ENCODE measurements around the gene GARRE1. TPM values are rescaled to one million over a fixed set of nuclear protein-coding genes. Genes with fewer than 3 reads are reported as not detected.
"Not testable (repeated sequence)": the region's sequence is repeated elsewhere in the genome, so short reads cannot be mapped to it uniquely, and the experiment has no call there.

Gene GARRE1
- total and polyA plus RNA-seq, 5 experiments from 2014 or later, result 5.4 to 53.7 (median 6.3) TPM

- H3K4me3 Mint-ChIP-seq, result peak overlapping the region; percentile 85 to 99 (median 97)
- peak overlapping the region; percentile 94 to 99 (median 98) for H3K27ac Mint-ChIP-seq
- not testable (repeated sequence) for H3K36me3 Mint-ChIP-seq, ATAC-seq, H3K27me3 Mint-ChIP-seq, H3K9me3 Mint-ChIP-seq, DNase-seq
- peaks cover 9 to 41% (median 33%) of the 10 kb centered on the region in 4 donors for H3K4me1 Mint-ChIP-seq
- POLR2A ChIA-PET, result interaction anchor here (0.6 to 4.9 kb wide), 4 partner anchors 15 to 1828 kb away, joined by 3 to 59 read pairs (median 4); no protein-coding TSS in a partner anchor
Observed at GRCh38 chr19:34253681-34254045, 691 bp upstream of the GARRE1 start.

DNA sequence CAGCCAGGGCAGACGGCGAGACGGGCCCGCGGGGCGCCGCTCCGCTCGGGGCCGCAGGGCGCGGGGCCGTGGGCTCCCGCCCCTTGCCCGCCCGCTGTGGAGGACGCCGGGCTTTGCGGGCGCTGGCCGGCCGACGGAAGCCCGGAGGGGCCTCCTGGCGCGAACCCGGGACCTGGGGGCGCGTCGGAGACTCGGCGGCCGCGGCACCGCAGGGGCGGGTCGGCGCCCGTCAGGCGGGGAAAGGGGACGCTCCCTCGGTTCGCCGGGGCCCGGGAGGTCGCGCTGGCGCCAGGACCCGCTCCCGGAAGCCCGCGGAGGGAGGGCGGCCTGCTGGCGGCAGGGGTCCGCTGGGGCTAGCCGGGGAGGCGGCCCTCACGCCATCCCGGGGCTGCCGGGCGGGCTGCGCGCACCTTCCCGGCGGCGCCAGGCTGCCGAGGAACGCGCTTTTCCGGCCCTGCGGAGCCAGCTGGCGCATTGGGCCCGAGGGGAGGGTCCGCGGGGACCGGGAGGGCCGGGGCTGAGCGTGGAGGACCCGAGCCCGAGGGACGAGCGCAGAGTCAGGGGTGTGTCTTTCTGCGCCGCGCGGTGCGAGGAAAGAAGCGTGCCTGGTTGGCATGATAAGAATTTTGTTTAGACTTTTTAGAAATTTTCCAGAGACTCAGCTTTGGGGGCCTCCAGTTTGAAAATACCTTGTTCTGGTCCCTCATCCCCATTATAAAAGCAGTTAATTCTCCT, 511 bp downstream of the GARRE1 start:
- ATAC-seq (peak; percentile 50 to 57), DNase-seq (peak in 8 of 10 donors; percentile 6 to 47 (median 34))
- POLR2A ChIA-PET, result interaction anchor here (1.0 to 4.9 kb wide), 6 partner anchors 14 to 82 kb away, joined by 3 to 59 read pairs (median 5); partner anchors contain the start of gene LSM14A
- peaks cover 15 to 52% (median 42%) of the 10 kb centered on the region in 4 donors for H3K4me1 Mint-ChIP-seq
- H3K27ac Mint-ChIP-seq, result peak overlapping the region; percentile 19 to 98 (median 88)
- H3K36me3 Mint-ChIP-seq, result peaks cover 0 to 12% (median 0%) of the 10 kb centered on the region in 3 donors
- no peaks in the 10 kb centered on the region for H3K9me3 Mint-ChIP-seq
- peak overlapping the region; percentile 64 to 96 (median 84) for H3K4me3 Mint-ChIP-seq
- no peaks in the 10 kb centered on the region for H3K27me3 Mint-ChIP-seq

DNA sequence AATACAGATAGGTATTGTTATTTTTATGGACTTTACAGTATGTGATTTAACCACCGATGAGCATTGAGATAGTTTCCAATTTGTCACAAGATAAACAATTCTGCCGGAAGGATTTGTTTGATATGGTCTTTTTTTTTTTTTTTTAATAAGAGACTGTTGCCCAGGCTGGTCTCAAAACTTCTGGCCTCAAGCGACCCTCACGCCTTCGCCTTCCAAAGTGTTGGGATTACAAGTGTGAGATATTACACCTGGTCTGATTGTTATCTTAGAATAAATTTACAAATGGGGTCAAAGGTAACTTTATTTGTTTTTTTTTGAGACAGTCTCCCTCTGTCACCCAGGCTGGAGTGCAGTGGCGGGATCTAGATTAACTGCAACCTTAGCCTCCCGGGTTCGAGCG, 1.2 kb downstream of the GARRE1 start:
- peaks cover 15 to 55% (median 46%) of the 10 kb centered on the region in 4 donors for H3K4me1 Mint-ChIP-seq
- H3K4me3 Mint-ChIP-seq, result peak overlapping the region; percentile 64 to 90 (median 82)
- no peaks in the 10 kb centered on the region for H3K27me3 Mint-ChIP-seq
- no peak for ATAC-seq
- peaks cover 0 to 12% (median 0%) of the 10 kb centered on the region in 3 donors for H3K36me3 Mint-ChIP-seq
- no peaks in the 10 kb centered on the region for H3K9me3 Mint-ChIP-seq
- H3K27ac Mint-ChIP-seq, result peak overlapping the region; percentile 19 to 97 (median 88)
- POLR2A ChIA-PET, result interaction anchor here (1.0 to 4.9 kb wide), 6 partner anchors 13 to 83 kb away, joined by 3 to 59 read pairs (median 5); partner anchors contain the start of gene LSM14A
- DNase-seq, result no peak

GRCh38 chr19:34256835-34257558, 2.6 kb downstream of the GARRE1 start:
- POLR2A ChIA-PET, result interaction anchor here (0.7 to 4.9 kb wide), 2 partner anchors 12 to 459 kb away, joined by 3 to 59 read pairs; no protein-coding TSS in a partner anchor
- Mint-ChIP-seq H3K4me1 (peaks cover 26 to 69% (median 59%) of the 10 kb centered on the region in 4 donors), H3K27me3 (no peaks in the 10 kb centered on the region), H3K4me3 (peak overlapping the region; percentile 34 to 83 (median 58)), H3K27ac (peak overlapping the region; percentile 37 to 97 (median 63)), H3K36me3 (peaks cover 0 to 15% (median 0%) of the 10 kb centered on the region in 3 donors), H3K9me3 (no peaks in the 10 kb centered on the region)
- peak in 1 of 10 donors; percentile 27 for DNase-seq
- no peak for ATAC-seq

- Mint-ChIP-seq H3K4me3 (peak overlapping the region in 8 of 10 donors; percentile 34 to 74 (median 58)), H3K9me3 (no peaks in the 10 kb centered on the region), H3K36me3 (peaks cover 0 to 15% (median 0%) of the 10 kb centered on the region in 3 donors), H3K4me1 (peaks cover 26 to 73% (median 60%) of the 10 kb centered on the region in 4 donors), H3K27me3 (no peaks in the 10 kb centered on the region), H3K27ac (peak overlapping the region in 9 of 10 donors; percentile 2 to 79 (median 55))
- POLR2A ChIA-PET, result interaction anchor here (4.9 kb wide), 1 partner anchor 11 kb away, joined by 59 read pairs; no protein-coding TSS in a partner anchor
- DNase-seq (no peak), ATAC-seq (no peak)
Observed at GRCh38 chr19:34257559-34257924, 3.2 kb downstream of the GARRE1 start.

- Mint-ChIP-seq H3K4me1 (peaks cover 26 to 71% (median 59%) of the 10 kb centered on the region in 4 donors), H3K9me3 (no peaks in the 10 kb centered on the region), H3K36me3 (peaks cover 0 to 15% (median 0%) of the 10 kb centered on the region in 3 donors), H3K27me3 (no peaks in the 10 kb centered on the region), H3K4me3 (peak overlapping the region in 2 of 10 donors; percentile 13 to 25), H3K27ac (peak overlapping the region; percentile 18 to 76 (median 42))
- POLR2A ChIA-PET, result interaction anchor here (0.9 kb wide), 1 partner anchor 12 kb away, joined by 3 read pairs; no protein-coding TSS in a partner anchor
- no peak for ATAC-seq
- DNase-seq, result no peak
Observed at GRCh38 chr19:34259367-34260095, 5.2 kb downstream of the GARRE1 start.

GRCh38 chr19:34260771-34261173, 6.4 kb downstream of the GARRE1 start:
- Mint-ChIP-seq H3K4me1 (peaks cover 34 to 77% (median 68%) of the 10 kb centered on the region in 4 donors), H3K4me3 (peak overlapping the region in 1 of 10 donors; percentile 40), H3K36me3 (peaks cover 0 to 24% (median 0%) of the 10 kb centered on the region in 3 donors), H3K27ac (peak overlapping the region in 8 of 10 donors; percentile 3 to 60 (median 44)), H3K27me3 (no peaks in the 10 kb centered on the region), H3K9me3 (no peaks in the 10 kb centered on the region)
- DNase-seq (no peak), ATAC-seq (no peak)
- POLR2A ChIA-PET, result interaction anchor here (1.1 to 1.9 kb wide), 2 partner anchors 9 to 10 kb away, joined by 3 to 11 read pairs; no protein-coding TSS in a partner anchor

- DNase-seq (no peak), ATAC-seq (peak; percentile 51 to 63)
- POLR2A ChIA-PET, result interaction anchor here (0.6 to 1.9 kb wide), 6 partner anchors 8 to 55 kb away, joined by 3 to 11 read pairs (median 3); no protein-coding TSS in a partner anchor
- Mint-ChIP-seq H3K9me3 (no peaks in the 10 kb centered on the region), H3K36me3 (peaks cover 0 to 28% (median 0%) of the 10 kb centered on the region in 3 donors), H3K4me1 (peaks cover 37 to 79% (median 72%) of the 10 kb centered on the region in 4 donors), H3K27ac (peak overlapping the region; percentile 24 to 77 (median 51)), H3K4me3 (peak overlapping the region in 4 of 10 donors; percentile 11 to 55 (median 40)), H3K27me3 (no peaks in the 10 kb centered on the region)
Observed at GRCh38 chr19:34261334-34262109, 7.2 kb downstream of the GARRE1 start.

GRCh38 chr19:34263745-34264237, 9.4 kb downstream of the GARRE1 start:
- no peaks in the 10 kb centered on the region for H3K27me3 Mint-ChIP-seq
- H3K4me1 Mint-ChIP-seq, result peaks cover 36 to 72% (median 67%) of the 10 kb centered on the region in 4 donors
- POLR2A ChIA-PET, result interaction anchor here (0.6 kb wide), 1 partner anchor 27 kb away, joined by 6 read pairs; no protein-coding TSS in a partner anchor
- DNase-seq (no peak), ATAC-seq (no peak)
- H3K36me3 Mint-ChIP-seq, result peaks cover 0 to 22% (median 0%) of the 10 kb centered on the region in 3 donors
- H3K4me3 Mint-ChIP-seq, result peak overlapping the region in 2 of 10 donors; percentile 18 to 28
- peak overlapping the region in 7 of 10 donors; percentile 23 to 83 (median 70) for H3K27ac Mint-ChIP-seq
- H3K9me3 Mint-ChIP-seq, result no peaks in the 10 kb centered on the region

DNA sequence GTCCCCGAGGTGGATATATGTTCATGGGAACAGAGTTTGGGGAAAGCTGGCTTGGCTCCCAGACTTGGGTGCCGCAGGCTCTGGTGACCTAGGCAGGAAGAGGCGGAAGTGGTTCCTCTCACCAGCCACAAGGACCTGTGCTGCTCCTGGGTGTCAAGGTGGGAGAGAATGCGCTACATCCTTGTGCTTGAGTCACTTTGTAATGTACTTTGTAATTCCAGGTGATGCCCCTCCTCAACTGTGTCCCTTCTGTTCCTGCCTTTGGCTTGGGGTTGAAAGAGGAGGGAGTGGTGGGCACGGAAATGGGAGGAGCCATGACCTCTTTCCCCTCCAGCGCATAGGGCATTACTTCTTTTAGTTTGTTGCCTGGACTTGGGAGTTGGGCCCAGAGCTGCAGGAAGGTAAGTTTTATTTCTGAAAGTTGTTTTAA, 10.9 kb downstream of the GARRE1 start:
- no peak for ATAC-seq
- Mint-ChIP-seq H3K9me3 (no peaks in the 10 kb centered on the region), H3K27me3 (no peaks in the 10 kb centered on the region), H3K4me3 (peak overlapping the region in 4 of 10 donors; percentile 19 to 63 (median 33)), H3K27ac (peak overlapping the region; percentile 10 to 86 (median 66)), H3K4me1 (peaks cover 41 to 74% (median 70%) of the 10 kb centered on the region in 4 donors), H3K36me3 (peaks cover 0 to 16% (median 0%) of the 10 kb centered on the region in 3 donors)
- no peak for DNase-seq
- POLR2A ChIA-PET, result no interaction called here

DNA sequence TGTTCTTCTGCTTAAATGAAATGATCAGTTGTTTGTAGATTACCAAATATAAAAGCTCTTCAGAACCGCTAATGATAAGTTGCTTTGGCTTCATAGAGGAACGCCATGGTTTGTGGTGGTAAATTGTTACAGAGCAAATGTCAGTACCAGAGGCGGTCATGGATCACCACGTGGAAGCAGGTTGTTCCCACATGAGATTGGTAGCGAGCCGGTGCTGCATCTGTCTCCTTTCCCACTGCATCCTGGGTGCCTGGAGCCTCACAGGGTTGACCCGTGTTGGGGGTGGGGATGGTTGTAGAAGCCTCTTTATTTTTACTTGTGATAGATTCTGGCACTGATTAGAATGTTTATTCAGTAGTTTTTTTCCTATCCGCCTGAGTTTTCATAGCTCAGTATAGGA, 14.7 kb downstream of the GARRE1 start:
- ATAC-seq (no peak), DNase-seq (no peak)
- H3K9me3 Mint-ChIP-seq, result no peaks in the 10 kb centered on the region
- peak overlapping the region; percentile 86 to 99 (median 91) for H3K27ac Mint-ChIP-seq
- H3K4me3 Mint-ChIP-seq, result peak overlapping the region; percentile 36 to 81 (median 64)
- H3K4me1 Mint-ChIP-seq, result peaks cover 48 to 89% (median 80%) of the 10 kb centered on the region in 4 donors
- POLR2A ChIA-PET, result interaction anchor here (0.6 to 6.1 kb wide), 8 partner anchors 8 to 97 kb away, joined by 3 to 59 read pairs (median 6); partner anchors contain the start of genes GARRE1, GPI and LSM14A
- H3K36me3 Mint-ChIP-seq, result peaks cover 0 to 13% (median 4%) of the 10 kb centered on the region in 3 donors
- no peaks in the 10 kb centered on the region for H3K27me3 Mint-ChIP-seq

Measured in naive thymus-derived CD8-positive, alpha-beta T cell (primary cell).